ENCODE data around the gene NDE1. TPM values are rescaled to one million over a fixed set of nuclear protein-coding genes. Genes with fewer than 3 reads are reported as not detected.

The NDE1 gene
- total RNA-seq, 1 experiment from 2014 or later: 60.7 TPM

- intact Hi-C loops (cut with micrococcal nuclease; ENCODE audit: unreplicated experiment): no loop called here
- Mint-ChIP-seq H3K27me3 (ENCODE audit: insufficient read depth, unreplicated experiment) (peaks cover 8% of the 10 kb centered on the region), H3K36me3 (ENCODE audit: insufficient read depth, unreplicated experiment) (no peaks in the 10 kb centered on the region), H3K9me3 (ENCODE audit: unreplicated experiment) (no peaks in the 10 kb centered on the region), H3K27ac (ENCODE audit: unreplicated experiment) (no peak overlapping the region), H3K4me3 (ENCODE audit: unreplicated experiment) (no peak overlapping the region), H3K4me1 (ENCODE audit: low read depth, unreplicated experiment) (no peaks in the 10 kb centered on the region)
- TF ChIP-seq CTCF (IDR thresholded peaks at IDR 0.05; ENCODE audit: insufficient read depth in 1 of 2, low read depth in 1 of 2, low read length in 1 of 2, severe bottlenecking in 1 of 2, unreplicated experiment in 1 of 2): no peak
- ChIA-PET POLR2A (no interaction called here), CTCF (interaction anchor here (0.6 kb wide), 1 partner anchor 59 kb away, joined by 3 read pairs; no protein-coding TSS in a partner anchor)
- Histone ChIP-seq H3K36me3 (ENCODE audit: control insufficient read depth, insufficient read depth, low read length) (no peaks in the 10 kb centered on the region), H3K4me1 (no peaks in the 10 kb centered on the region), H3K9me3 (no peaks in the 10 kb centered on the region), H3K27me3 (replicated peaks; ENCODE audit: control insufficient read depth, insufficient read depth, low read length) (no peaks in the 10 kb centered on the region), H3K4me3 (ENCODE audit: low read depth, low read length) (no peak overlapping the region)
- no TSS peak for BruUV-seq (replicated peaks)
- DNase-seq: no peak
Observed at GRCh38 chr16:15749371-15749770, 99.3 kb downstream of the NDE1 start.

GRCh38 chr16:15749985-15750384 lies 99.9 kb downstream of the NDE1 start:
- H3K27ac Mint-ChIP-seq (ENCODE audit: unreplicated experiment): no peak overlapping the region
- peaks cover 8% of the 10 kb centered on the region for H3K27me3 Mint-ChIP-seq (ENCODE audit: insufficient read depth, unreplicated experiment)
- ChIA-PET CTCF (no interaction called here), POLR2A (no interaction called here)
- BruUV-seq (replicated peaks): no TSS peak
- no peaks in the 10 kb centered on the region for H3K4me1 Mint-ChIP-seq (ENCODE audit: low read depth, unreplicated experiment)
- Histone ChIP-seq H3K9me3 (no peaks in the 10 kb centered on the region), H3K4me1 (no peaks in the 10 kb centered on the region), H3K36me3 (ENCODE audit: control insufficient read depth, insufficient read depth, low read length) (no peaks in the 10 kb centered on the region), H3K27me3 (replicated peaks; ENCODE audit: control insufficient read depth, insufficient read depth, low read length) (no peaks in the 10 kb centered on the region), H3K4me3 (ENCODE audit: low read depth, low read length) (no peak overlapping the region)
- H3K36me3 Mint-ChIP-seq (ENCODE audit: insufficient read depth, unreplicated experiment): no peaks in the 10 kb centered on the region
- no peak for DNase-seq
- no peaks in the 10 kb centered on the region for H3K9me3 Mint-ChIP-seq (ENCODE audit: unreplicated experiment)
- intact Hi-C loops (cut with micrococcal nuclease; ENCODE audit: unreplicated experiment): no loop called here
- H3K4me3 Mint-ChIP-seq (ENCODE audit: unreplicated experiment): no peak overlapping the region
- no peak for TF ChIP-seq CTCF (IDR thresholded peaks at IDR 0.05; ENCODE audit: insufficient read depth in 1 of 2, low read depth in 1 of 2, low read length in 1 of 2, severe bottlenecking in 1 of 2, unreplicated experiment in 1 of 2)

GRCh38 chr16:15751940-15752339 lies 101.9 kb downstream of the NDE1 start:
- TF ChIP-seq CTCF (IDR thresholded peaks at IDR 0.05; ENCODE audit: insufficient read depth in 1 of 2, low read depth in 1 of 2, low read length in 1 of 2, severe bottlenecking in 1 of 2, unreplicated experiment in 1 of 2): no peak
- H3K27ac Mint-ChIP-seq (ENCODE audit: unreplicated experiment): no peak overlapping the region
- H3K36me3 Mint-ChIP-seq (ENCODE audit: insufficient read depth, unreplicated experiment): no peaks in the 10 kb centered on the region
- DNase-seq: no peak
- BruUV-seq (replicated peaks): no TSS peak
- no peak overlapping the region for H3K4me3 Mint-ChIP-seq (ENCODE audit: unreplicated experiment)
- peaks cover 8% of the 10 kb centered on the region for H3K27me3 Mint-ChIP-seq (ENCODE audit: insufficient read depth, unreplicated experiment)
- CTCF ChIA-PET: interaction anchor here (0.6 kb wide), 1 partner anchor 14 kb away, joined by 3 read pairs; no protein-coding TSS in a partner anchor
- POLR2A ChIA-PET: no interaction called here
- H3K4me1 ChIP-seq: no peaks in the 10 kb centered on the region
- H3K36me3 ChIP-seq (ENCODE audit: control insufficient read depth, insufficient read depth, low read length): no peaks in the 10 kb centered on the region
- H3K9me3 ChIP-seq: no peaks in the 10 kb centered on the region
- H3K9me3 Mint-ChIP-seq (ENCODE audit: unreplicated experiment): no peaks in the 10 kb centered on the region
- H3K4me1 Mint-ChIP-seq (ENCODE audit: low read depth, unreplicated experiment): no peaks in the 10 kb centered on the region
- H3K27me3 ChIP-seq (replicated peaks; ENCODE audit: control insufficient read depth, insufficient read depth, low read length): no peaks in the 10 kb centered on the region
- no peak overlapping the region for H3K4me3 ChIP-seq (ENCODE audit: low read depth, low read length)
- intact Hi-C loops (cut with micrococcal nuclease; ENCODE audit: unreplicated experiment): no loop called here

Measured in Caco-2 (cell line).